ENCODE measurements around the gene RNF152. TPM values are rescaled to one million over a fixed set of nuclear protein-coding genes. Genes with fewer than 3 reads are reported as not detected.

RNF152 gene
- total RNA-seq, 1 experiment from 2014 or later: 2.0 TPM

DNA sequence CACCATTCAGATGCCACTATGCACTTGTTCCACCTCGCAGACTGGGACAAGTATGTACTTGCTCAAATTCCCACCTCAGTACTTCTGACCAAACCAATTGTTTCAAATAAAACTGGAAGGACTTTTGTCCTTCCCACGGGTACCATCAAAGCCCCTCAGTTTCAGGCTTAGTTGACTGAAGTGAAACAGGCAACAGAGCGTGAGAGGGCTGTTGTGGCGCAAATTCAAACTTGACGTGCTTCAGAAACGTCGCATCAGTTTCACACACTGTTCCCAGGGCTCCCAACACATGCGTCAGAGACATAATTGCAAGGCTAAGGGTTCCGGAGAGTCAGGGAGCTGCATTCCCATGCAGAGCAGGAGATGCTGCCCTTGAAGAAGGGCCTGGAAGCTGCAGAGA is 33.7 kb downstream of the RNF152 start:
- no peak for DNase-seq
- BruUV-seq (replicated peaks): no TSS peak
- no peak overlapping the region for H2AFZ ChIP-seq (ENCODE audit: low read length)
- H3K9ac ChIP-seq (ENCODE audit: low read length): no peak overlapping the region
- no peaks in the 10 kb centered on the region for H3K36me3 ChIP-seq (ENCODE audit: low read depth, low read length)
- no peaks in the 10 kb centered on the region for H3K79me2 ChIP-seq (ENCODE audit: low read length)
- ChIA-PET CTCF (no interaction called here), POLR2A (ENCODE audit: unreplicated experiment) (no interaction called here)
- H4K20me1 ChIP-seq (ENCODE audit: low read length): no peaks in the 10 kb centered on the region
- no peaks in the 10 kb centered on the region for H3K27me3 ChIP-seq (ENCODE audit: low read length)
- no peaks in the 10 kb centered on the region for H3K9me2 ChIP-seq (replicated peaks; ENCODE audit: low read length)
- no peak for ATAC-seq
- H3F3A ChIP-seq (ENCODE audit: low read length, unreplicated experiment): no peaks in the 10 kb centered on the region
- intact Hi-C loops (cut with micrococcal nuclease): no loop called here
- H3K27ac ChIP-seq (ENCODE audit: low read length): no peak overlapping the region
- no peak overlapping the region for H3K4me2 ChIP-seq (ENCODE audit: low read length)
- no peak overlapping the region for H3K4me3 ChIP-seq (ENCODE audit: low read length)
- no peaks in the 10 kb centered on the region for H3K9me3 ChIP-seq (ENCODE audit: low read length)
- TF ChIP-seq CTCF (conservative IDR thresholded peaks at IDR 0.05; ENCODE audit: low read depth, low read length): no peak
- no peak for TF ChIP-seq EZH2phosphoT487 (IDR thresholded peaks at IDR 0.05; ENCODE audit: borderline replicate concordance, low read length)
- no peak for TF ChIP-seq EZH2 (IDR thresholded peaks at IDR 0.05; ENCODE audit: low read length, unreplicated experiment)
- no peaks in the 10 kb centered on the region for H3K4me1 ChIP-seq (ENCODE audit: insufficient read depth, low read length)

DNA sequence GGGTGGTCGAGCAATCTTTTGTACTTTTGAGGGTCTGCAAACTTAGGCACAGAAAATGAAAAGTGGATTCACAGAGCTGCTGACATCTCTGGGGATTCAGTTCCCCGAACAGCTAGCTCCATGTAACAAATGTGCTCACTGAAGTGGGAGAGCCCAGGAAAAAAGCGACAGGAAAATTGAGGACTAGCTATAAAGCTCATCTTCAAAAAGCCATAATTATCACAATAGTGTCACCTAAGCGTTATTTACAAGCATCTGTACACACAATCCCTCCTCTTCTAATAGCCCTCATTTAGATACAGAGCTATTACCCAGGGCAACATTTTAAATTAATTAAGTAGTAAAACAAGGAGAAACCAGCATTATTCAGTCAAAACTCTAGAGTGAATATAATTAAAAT is 36.1 kb downstream of the RNF152 start:
- H3K4me1 ChIP-seq (ENCODE audit: insufficient read depth, low read length): no peaks in the 10 kb centered on the region
- no peaks in the 10 kb centered on the region for H3K79me2 ChIP-seq (ENCODE audit: low read length)
- CTCF ChIA-PET: interaction anchor here (0.6 kb wide), 1 partner anchor 244 kb away, joined by 3 read pairs; no protein-coding TSS in a partner anchor
- no peaks in the 10 kb centered on the region for H3K9me3 ChIP-seq (ENCODE audit: low read length)
- no peak overlapping the region for H3K4me3 ChIP-seq (ENCODE audit: low read length)
- intact Hi-C loops (cut with micrococcal nuclease): no loop called here
- no peaks in the 10 kb centered on the region for H3K36me3 ChIP-seq (ENCODE audit: low read depth, low read length)
- H4K20me1 ChIP-seq (ENCODE audit: low read length): no peaks in the 10 kb centered on the region
- no peak for DNase-seq
- H3K27me3 ChIP-seq (ENCODE audit: low read length): no peaks in the 10 kb centered on the region
- H3K27ac ChIP-seq (ENCODE audit: low read length): no peak overlapping the region
- no peak overlapping the region for H2AFZ ChIP-seq (ENCODE audit: low read length)
- ATAC-seq: no peak
- H3K9me2 ChIP-seq (replicated peaks; ENCODE audit: low read length): no peaks in the 10 kb centered on the region
- POLR2A ChIA-PET (ENCODE audit: unreplicated experiment): interaction anchor here (0.6 kb wide), 1 partner anchor 94 kb away, joined by 11 read pairs; no protein-coding TSS in a partner anchor
- TF ChIP-seq EZH2phosphoT487 (IDR thresholded peaks at IDR 0.05; ENCODE audit: borderline replicate concordance, low read length): no peak
- TF ChIP-seq CTCF (conservative IDR thresholded peaks at IDR 0.05; ENCODE audit: low read depth, low read length): no peak
- TF ChIP-seq EZH2 (IDR thresholded peaks at IDR 0.05; ENCODE audit: low read length, unreplicated experiment): no peak
- no peak overlapping the region for H3K9ac ChIP-seq (ENCODE audit: low read length)
- H3K4me2 ChIP-seq (ENCODE audit: low read length): no peak overlapping the region
- BruUV-seq (replicated peaks): no TSS peak
- no peaks in the 10 kb centered on the region for H3F3A ChIP-seq (ENCODE audit: low read length, unreplicated experiment)

DNA sequence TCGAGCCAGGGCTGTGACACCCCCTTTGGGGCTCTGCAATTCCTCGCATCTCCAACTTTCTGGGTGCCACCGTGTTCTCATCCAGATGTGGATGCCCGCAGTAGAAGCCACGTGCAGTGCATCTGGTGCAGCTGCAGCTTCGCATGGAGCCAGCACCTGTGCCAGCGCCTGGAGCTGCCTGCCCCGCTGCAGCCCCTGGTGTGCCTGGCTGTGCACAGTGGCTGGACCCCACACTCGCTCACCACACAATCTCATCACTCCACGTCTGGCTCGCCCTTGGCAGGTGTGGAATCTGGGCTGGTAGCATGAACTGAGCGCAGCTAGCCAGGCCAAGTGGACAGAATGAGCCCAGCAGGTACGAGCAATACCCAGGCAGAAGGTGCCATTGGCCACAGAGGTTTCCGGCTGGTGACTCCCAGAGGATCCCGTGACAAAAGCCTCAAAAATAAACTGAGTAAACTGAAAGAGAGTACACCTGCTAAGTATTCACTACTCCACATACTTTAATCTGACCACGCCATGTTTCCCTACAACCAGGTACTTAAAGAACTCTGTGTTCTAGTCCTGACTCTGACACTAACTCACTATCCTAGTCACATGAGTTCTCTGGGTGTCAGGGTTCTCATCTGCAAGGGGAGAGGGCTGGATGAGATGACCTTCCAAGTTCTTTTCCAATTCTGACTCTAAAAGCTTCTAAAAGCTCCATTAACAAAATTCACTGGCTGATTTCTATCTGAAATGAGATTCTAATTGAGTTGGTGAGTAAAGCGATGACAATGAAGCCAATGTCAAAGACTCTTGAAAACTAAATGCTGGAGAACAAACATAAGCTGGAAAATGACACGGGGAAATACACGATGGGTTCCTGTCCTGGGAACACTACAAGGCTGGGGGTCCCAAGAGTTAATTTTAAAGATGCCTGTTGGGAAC is 37.1 kb downstream of the RNF152 start:
- Histone ChIP-seq H3K9ac (ENCODE audit: low read length) (no peak overlapping the region), H3F3A (ENCODE audit: low read length, unreplicated experiment) (no peaks in the 10 kb centered on the region), H3K9me2 (replicated peaks; ENCODE audit: low read length) (no peaks in the 10 kb centered on the region), H2AFZ (ENCODE audit: low read length) (no peak overlapping the region), H4K20me1 (ENCODE audit: low read length) (no peaks in the 10 kb centered on the region), H3K79me2 (ENCODE audit: low read length) (no peaks in the 10 kb centered on the region), H3K27ac (ENCODE audit: low read length) (no peak overlapping the region), H3K9me3 (ENCODE audit: low read length) (no peaks in the 10 kb centered on the region), H3K36me3 (ENCODE audit: low read depth, low read length) (no peaks in the 10 kb centered on the region), H3K4me1 (ENCODE audit: insufficient read depth, low read length) (no peaks in the 10 kb centered on the region), H3K27me3 (ENCODE audit: low read length) (no peaks in the 10 kb centered on the region), H3K4me3 (ENCODE audit: low read length) (no peak overlapping the region), H3K4me2 (ENCODE audit: low read length) (no peak overlapping the region)
- ATAC-seq (no peak), DNase-seq (no peak)
- no peak for TF ChIP-seq CTCF (conservative IDR thresholded peaks at IDR 0.05; ENCODE audit: low read depth, low read length)
- ChIA-PET POLR2A (ENCODE audit: unreplicated experiment) (interaction anchor here (0.6 kb wide), 1 partner anchor 93 kb away, joined by 11 read pairs; no protein-coding TSS in a partner anchor), CTCF (interaction anchor here (0.6 kb wide), 1 partner anchor 243 kb away, joined by 3 read pairs; no protein-coding TSS in a partner anchor)
- BruUV-seq (replicated peaks): no TSS peak
- intact Hi-C loops (cut with micrococcal nuclease): no loop called here

Data from PC-3 (cell line).